ENCODE data around the gene PCNX1. TPM values are rescaled to one million over a fixed set of nuclear protein-coding genes. Genes with fewer than 3 reads are reported as not detected.

The PCNX1 gene
- total RNA-seq, 1 experiment from 2014 or later: 48.0 TPM

GRCh38 chr14:71031000-71031399 lies 123.7 kb downstream of the PCNX1 start:
- Mint-ChIP-seq H3K36me3 (ENCODE audit: insufficient read depth in 1 of 3, low read depth in 3 of 3) (peaks cover 20 to 43% (median 34%) of the 10 kb centered on the region in 3 experiments), H3K4me1 (no peaks in the 10 kb centered on the region), H3K27ac (peak overlapping the region in 1 of 3 experiments; percentile 63; a peak in 1 of 7 replicates), H3K9me3 (no peaks in the 10 kb centered on the region), H3K27me3 (ENCODE audit: low read depth) (no peaks in the 10 kb centered on the region), H3K4me3 (no peak overlapping the region)
- no peak for DNase-seq
- Histone ChIP-seq H3K4me1 (ENCODE audit: insufficient read depth, low read length) (no peaks in the 10 kb centered on the region), H3K18ac (ENCODE audit: insufficient read length, low read depth, low read length) (no peak overlapping the region), H3K9me3 (ENCODE audit: control insufficient read depth, low read depth, low read length) (no peaks in the 10 kb centered on the region), H2BK120ac (ENCODE audit: low read depth, low read length, poor library complexity, severe bottlenecking) (no peak overlapping the region), H4K20me1 (ENCODE audit: control insufficient read depth, insufficient read depth, insufficient read length) (no peaks in the 10 kb centered on the region), H3T11ph (ENCODE audit: low read length) (no peak overlapping the region), H3K27me3 (ENCODE audit: insufficient read depth, low read length) (no peaks in the 10 kb centered on the region), H2AK5ac (ENCODE audit: insufficient read length, low read length) (no peak overlapping the region), H3K56ac (ENCODE audit: insufficient read length, low read depth, low read length) (no peak overlapping the region), H4K91ac (ENCODE audit: insufficient read length, low read depth, low read length) (no peak overlapping the region), H3K23me2 (ENCODE audit: insufficient read length, low read depth, low read length, poor library complexity, severe bottlenecking) (no peaks in the 10 kb centered on the region), H4K5ac (ENCODE audit: insufficient read length, low read depth, low read length) (no peak overlapping the region), H3K79me1 (ENCODE audit: insufficient read depth, low read depth, low read length, poor library complexity, severe bottlenecking) (no peaks in the 10 kb centered on the region), H3K79me2 (ENCODE audit: insufficient read depth, low read length) (no peaks in the 10 kb centered on the region), H3K9ac (ENCODE audit: extremely low read depth, insufficient read length, low read length) (no peak overlapping the region), H3K4ac (ENCODE audit: low read depth, low read length) (no peak overlapping the region), H2BK20ac (ENCODE audit: low read depth, low read length, poor library complexity, severe bottlenecking) (no peak overlapping the region), H3K27ac (ENCODE audit: insufficient read length, low read depth, low read length) (no peak overlapping the region), H2BK12ac (ENCODE audit: insufficient read length, low read depth, low read length) (no peak overlapping the region), H2BK15ac (ENCODE audit: low read depth, low read length) (no peak overlapping the region), H3K23ac (ENCODE audit: insufficient read length, low read depth, low read length) (no peak overlapping the region), H2AFZ (ENCODE audit: low read length) (no peak overlapping the region), H4K8ac (replicated peaks; ENCODE audit: insufficient read length, low read depth, low read length) (no peak overlapping the region), H3K4me2 (ENCODE audit: insufficient read depth, insufficient read length, low read length) (no peak overlapping the region), H3K14ac (ENCODE audit: insufficient read depth, low read length) (no peak overlapping the region), H2BK5ac (ENCODE audit: insufficient read length, low read length) (no peak overlapping the region)
- TF ChIP-seq CTCF (conservative IDR thresholded peaks at IDR 0.05): no peak
- WGBS (ENCODE audit: extremely low coverage, insufficient read length, low lambda C conversion rate): no CpG with 5 or more reads among the region's 1 CpG

All from H9 (cell line).